ENCODE results near the gene MAP2K7. TPM values are rescaled to one million over a fixed set of nuclear protein-coding genes. Genes with fewer than 3 reads are reported as not detected.

MAP2K7 gene
- total RNA-seq, 1 experiment from 2014 or later, result 46.1 TPM

GRCh38 chr19:7879111-7879807 is 24.4 kb upstream of the MAP2K7 start:
- Histone ChIP-seq H3K27ac (ENCODE audit: low read depth, low read length, poor library complexity, severe bottlenecking) (no peak overlapping the region), H3K27me3 (replicated peaks; ENCODE audit: insufficient read depth, low read depth, low read length, poor library complexity) (no peaks in the 10 kb centered on the region), H3K4me1 (ENCODE audit: insufficient read depth, low read length, poor library complexity, severe bottlenecking) (no peaks in the 10 kb centered on the region), H3K4me3 (ENCODE audit: low read depth, low read length, poor library complexity, severe bottlenecking) (no peak overlapping the region), H3K9me3 (ENCODE audit: low read depth, low read length, poor library complexity, severe bottlenecking) (no peaks in the 10 kb centered on the region), H3K36me3 (ENCODE audit: insufficient read depth, low read length, poor library complexity, severe bottlenecking) (no peaks in the 10 kb centered on the region)
- CTCF ChIA-PET, result no interaction called here
- TF ChIP-seq, protein P1, sequence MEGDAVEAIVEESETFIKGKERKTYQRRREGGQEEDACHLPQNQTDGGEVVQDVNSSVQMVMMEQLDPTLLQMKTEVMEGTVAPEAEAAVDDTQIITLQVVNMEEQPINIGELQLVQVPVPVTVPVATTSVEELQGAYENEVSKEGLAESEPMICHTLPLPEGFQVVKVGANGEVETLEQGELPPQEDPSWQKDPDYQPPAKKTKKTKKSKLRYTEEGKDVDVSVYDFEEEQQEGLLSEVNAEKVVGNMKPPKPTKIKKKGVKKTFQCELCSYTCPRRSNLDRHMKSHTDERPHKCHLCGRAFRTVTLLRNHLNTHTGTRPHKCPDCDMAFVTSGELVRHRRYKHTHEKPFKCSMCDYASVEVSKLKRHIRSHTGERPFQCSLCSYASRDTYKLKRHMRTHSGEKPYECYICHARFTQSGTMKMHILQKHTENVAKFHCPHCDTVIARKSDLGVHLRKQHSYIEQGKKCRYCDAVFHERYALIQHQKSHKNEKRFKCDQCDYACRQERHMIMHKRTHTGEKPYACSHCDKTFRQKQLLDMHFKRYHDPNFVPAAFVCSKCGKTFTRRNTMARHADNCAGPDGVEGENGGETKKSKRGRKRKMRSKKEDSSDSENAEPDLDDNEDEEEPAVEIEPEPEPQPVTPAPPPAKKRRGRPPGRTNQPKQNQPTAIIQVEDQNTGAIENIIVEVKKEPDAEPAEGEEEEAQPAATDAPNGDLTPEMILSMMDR (conservative IDR thresholded peaks at IDR 0.05; ENCODE audit: low read depth, low read length), result no peak
- TF ChIP-seq EZH2 (IDR thresholded peaks at IDR 0.05; ENCODE audit: borderline replicate concordance, low read depth, low read length, poor library complexity, severe bottlenecking), result no peak
- intact Hi-C loops (cut with micrococcal nuclease; ENCODE audit: unreplicated experiment), result no loop called here
- POLR2A ChIA-PET (ENCODE audit: low non-redundant PET), result no interaction called here
- no TSS peak for BruUV-seq (replicated peaks)
- DNase-seq (ENCODE audit: low spot score), result no peak

DNA sequence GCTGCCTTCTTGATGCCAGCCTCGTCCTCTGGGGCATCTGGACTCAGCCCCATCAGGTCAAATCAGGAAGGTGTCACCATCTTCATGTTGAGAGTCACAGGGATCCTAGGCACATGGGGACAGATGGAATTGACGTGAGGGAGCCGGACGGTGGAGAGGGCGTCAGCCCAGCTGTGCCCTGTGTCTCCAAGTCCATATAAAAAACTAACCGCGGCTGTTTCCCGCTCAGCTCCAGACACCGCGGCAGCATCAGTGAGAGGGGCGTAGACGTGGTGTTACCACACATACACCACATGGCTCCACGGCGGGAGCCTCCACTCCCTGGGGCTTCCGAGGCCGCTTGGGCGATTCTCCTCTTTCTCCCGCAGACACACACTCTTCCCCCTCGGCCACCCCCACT is 23.8 kb upstream of the MAP2K7 start:
- peak; percentile 37 for DNase-seq (ENCODE audit: low spot score)
- H3K36me3 ChIP-seq (ENCODE audit: insufficient read depth, low read length, poor library complexity, severe bottlenecking), result no peaks in the 10 kb centered on the region
- POLR2A ChIA-PET (ENCODE audit: low non-redundant PET), result no interaction called here
- no peaks in the 10 kb centered on the region for H3K9me3 ChIP-seq (ENCODE audit: low read depth, low read length, poor library complexity, severe bottlenecking)
- H3K27ac ChIP-seq (ENCODE audit: low read depth, low read length, poor library complexity, severe bottlenecking), result no peak overlapping the region
- no peaks in the 10 kb centered on the region for H3K27me3 ChIP-seq (replicated peaks; ENCODE audit: insufficient read depth, low read depth, low read length, poor library complexity)
- TF ChIP-seq, protein P1 (conservative IDR thresholded peaks at IDR 0.05; ENCODE audit: low read depth, low read length), result no peak
- TF ChIP-seq EZH2 (IDR thresholded peaks at IDR 0.05; ENCODE audit: borderline replicate concordance, low read depth, low read length, poor library complexity, severe bottlenecking), result no peak
- H3K4me3 ChIP-seq (ENCODE audit: low read depth, low read length, poor library complexity, severe bottlenecking), result no peak overlapping the region
- H3K4me1 ChIP-seq (ENCODE audit: insufficient read depth, low read length, poor library complexity, severe bottlenecking), result no peaks in the 10 kb centered on the region
- CTCF ChIA-PET, result no interaction called here
- BruUV-seq (replicated peaks), result no TSS peak
- intact Hi-C loops (cut with micrococcal nuclease; ENCODE audit: unreplicated experiment), result no loop called here

GRCh38 chr19:7881910-7882309 is 21.8 kb upstream of the MAP2K7 start:
- Histone ChIP-seq H3K27ac (ENCODE audit: low read depth, low read length, poor library complexity, severe bottlenecking) (no peak overlapping the region), H3K27me3 (replicated peaks; ENCODE audit: insufficient read depth, low read depth, low read length, poor library complexity) (no peaks in the 10 kb centered on the region), H3K4me1 (ENCODE audit: insufficient read depth, low read length, poor library complexity, severe bottlenecking) (no peaks in the 10 kb centered on the region), H3K4me3 (ENCODE audit: low read depth, low read length, poor library complexity, severe bottlenecking) (no peak overlapping the region), H3K36me3 (ENCODE audit: insufficient read depth, low read length, poor library complexity, severe bottlenecking) (no peaks in the 10 kb centered on the region), H3K9me3 (ENCODE audit: low read depth, low read length, poor library complexity, severe bottlenecking) (no peaks in the 10 kb centered on the region)
- CTCF ChIA-PET, result no interaction called here
- intact Hi-C loops (cut with micrococcal nuclease; ENCODE audit: unreplicated experiment), result no loop called here
- POLR2A ChIA-PET (ENCODE audit: low non-redundant PET), result no interaction called here
- BruUV-seq (replicated peaks), result no TSS peak
- no peak for DNase-seq (ENCODE audit: low spot score)
- TF ChIP-seq, protein P1 (conservative IDR thresholded peaks at IDR 0.05; ENCODE audit: low read depth, low read length), result no peak
- no peak for TF ChIP-seq EZH2 (IDR thresholded peaks at IDR 0.05; ENCODE audit: borderline replicate concordance, low read depth, low read length, poor library complexity, severe bottlenecking)
